WERI-Rb-1 (cell line): ENCODE data around the gene AMBP.

Source experiments
- DNase-seq: peaks from one replicate; pipeline ENCODE4 v3.0.0-alpha.2; 2020
- H3K27ac ChIP-seq: fragments of 250-450 bp; sonication (Bioruptor Pico); 2 replicates; pipeline ENCODE4 v1.5.1; 2020; ENCODE audit warnings: mild to moderate bottlenecking, moderate library complexity
- H3K27me3 ChIP-seq: fragments of 250-450 bp; sonication (Bioruptor Pico); 2 replicates; pipeline ENCODE4 v1.5.1; 2021; ENCODE audit warnings: mild to moderate bottlenecking, low read depth, moderate library complexity; ENCODE audit not compliant: insufficient read depth, severe bottlenecking
- H3K36me3 ChIP-seq: fragments of 250-450 bp; sonication (Bioruptor Pico); 2 replicates; pipeline ENCODE4 v1.5.1; 2020; ENCODE audit warnings: mild to moderate bottlenecking, moderate library complexity
- H3K4me3 ChIP-seq: 2 replicates; pipeline ENCODE4 v1.5.1; 2011; ENCODE audit warnings: low read depth, mild to moderate bottlenecking, control low read depth, low read length
- H3K9me3 ChIP-seq: fragments of 250-450 bp; sonication (Bioruptor Pico); 2 replicates; pipeline ENCODE4 v1.5.1; 2021; ENCODE audit warnings: mild to moderate bottlenecking, moderate library complexity; ENCODE audit not compliant: severe bottlenecking
- TF ChIP-seq, protein P1 (sequence below): IDR thresholded peaks from 2 replicates; pipeline ENCODE4 v1.5.1; 2011; ENCODE audit warnings: low read depth, mild to moderate bottlenecking, control low read depth, inconsistent platforms, low read length

The AMBP gene

GRCh38 chr9:114055894-114056293 lies 22.2 kb downstream of the AMBP start:
- H3K27ac ChIP-seq: no peak overlapping the region
- H3K27me3 ChIP-seq: no peaks in the 10 kb centered on the region
- TF ChIP-seq, protein P1, sequence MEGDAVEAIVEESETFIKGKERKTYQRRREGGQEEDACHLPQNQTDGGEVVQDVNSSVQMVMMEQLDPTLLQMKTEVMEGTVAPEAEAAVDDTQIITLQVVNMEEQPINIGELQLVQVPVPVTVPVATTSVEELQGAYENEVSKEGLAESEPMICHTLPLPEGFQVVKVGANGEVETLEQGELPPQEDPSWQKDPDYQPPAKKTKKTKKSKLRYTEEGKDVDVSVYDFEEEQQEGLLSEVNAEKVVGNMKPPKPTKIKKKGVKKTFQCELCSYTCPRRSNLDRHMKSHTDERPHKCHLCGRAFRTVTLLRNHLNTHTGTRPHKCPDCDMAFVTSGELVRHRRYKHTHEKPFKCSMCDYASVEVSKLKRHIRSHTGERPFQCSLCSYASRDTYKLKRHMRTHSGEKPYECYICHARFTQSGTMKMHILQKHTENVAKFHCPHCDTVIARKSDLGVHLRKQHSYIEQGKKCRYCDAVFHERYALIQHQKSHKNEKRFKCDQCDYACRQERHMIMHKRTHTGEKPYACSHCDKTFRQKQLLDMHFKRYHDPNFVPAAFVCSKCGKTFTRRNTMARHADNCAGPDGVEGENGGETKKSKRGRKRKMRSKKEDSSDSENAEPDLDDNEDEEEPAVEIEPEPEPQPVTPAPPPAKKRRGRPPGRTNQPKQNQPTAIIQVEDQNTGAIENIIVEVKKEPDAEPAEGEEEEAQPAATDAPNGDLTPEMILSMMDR: no peak
- H3K36me3 ChIP-seq: no peaks in the 10 kb centered on the region
- no peak for DNase-seq
- no peak overlapping the region for H3K4me3 ChIP-seq
- no peaks in the 10 kb centered on the region for H3K9me3 ChIP-seq

DNA sequence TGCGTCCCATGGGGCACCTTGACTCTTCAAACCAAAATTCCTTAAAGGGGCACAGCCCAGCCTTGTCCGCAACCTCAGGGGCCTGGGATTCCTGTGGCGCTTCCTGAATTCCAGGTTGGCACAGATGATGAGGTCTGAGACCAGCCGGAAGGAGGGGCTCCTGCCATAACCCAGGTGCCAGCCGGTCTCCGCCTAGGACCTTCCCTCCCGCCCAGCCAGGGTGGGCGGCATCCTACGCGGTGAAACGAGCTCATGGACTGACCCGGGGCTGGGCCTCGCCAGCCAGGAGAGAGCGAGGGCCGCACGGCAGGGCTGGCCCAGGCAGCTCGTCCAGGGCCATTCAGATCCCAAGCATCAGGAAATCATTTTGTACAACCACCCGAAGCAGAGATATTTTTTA lies 23.0 kb downstream of the AMBP start:
- H3K9me3 ChIP-seq: no peaks in the 10 kb centered on the region
- TF ChIP-seq, protein P1: no peak
- no peak for DNase-seq
- H3K27ac ChIP-seq: no peak overlapping the region
- H3K4me3 ChIP-seq: no peak overlapping the region
- no peaks in the 10 kb centered on the region for H3K36me3 ChIP-seq
- no peaks in the 10 kb centered on the region for H3K27me3 ChIP-seq

DNA sequence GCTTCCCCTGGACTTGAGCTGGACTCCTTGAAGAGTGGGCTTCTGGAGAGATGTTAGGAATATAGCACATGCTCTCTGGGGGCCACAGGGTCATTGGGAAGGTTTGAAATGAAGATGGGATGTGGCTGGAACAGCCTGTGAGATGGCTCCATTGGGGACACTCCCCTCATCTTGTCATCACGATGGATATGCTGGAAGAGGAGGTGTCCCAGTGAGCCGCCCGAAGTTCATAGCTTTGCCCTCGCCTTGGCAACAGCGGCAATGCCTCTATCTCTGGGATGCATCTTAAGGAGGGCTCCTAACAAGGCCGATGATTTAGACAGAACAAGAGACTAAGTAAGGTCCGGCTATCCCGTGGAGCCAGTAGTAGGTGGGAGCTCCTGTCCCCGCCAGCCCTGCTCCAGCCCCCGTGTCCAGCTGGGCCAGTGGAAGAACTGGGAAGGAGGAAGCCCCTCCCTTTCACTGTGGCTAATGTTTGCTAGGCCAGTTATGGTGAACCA lies 23.9 kb downstream of the AMBP start:
- no peak overlapping the region for H3K27ac ChIP-seq
- TF ChIP-seq, protein P1: no peak

GRCh38 chr9:114053246-114054005 lies 24.7 kb downstream of the AMBP start:
- Histone ChIP-seq H3K27ac (no peak overlapping the region), H3K4me3 (no peak overlapping the region), H3K9me3 (no peaks in the 10 kb centered on the region), H3K27me3 (no peaks in the 10 kb centered on the region), H3K36me3 (no peaks in the 10 kb centered on the region)
- no peak for DNase-seq
- TF ChIP-seq, protein P1: no peak

More for the DNA sequence above, 23.9 kb downstream of the AMBP start:
- no peaks in the 10 kb centered on the region for H3K27me3 ChIP-seq
- no peak for DNase-seq
- no peaks in the 10 kb centered on the region for H3K36me3 ChIP-seq
- H3K4me3 ChIP-seq: no peak overlapping the region
- no peaks in the 10 kb centered on the region for H3K9me3 ChIP-seq

GRCh38 chr9:114051706-114052105 lies 26.4 kb downstream of the AMBP start:
- Histone ChIP-seq H3K27ac (no peak overlapping the region), H3K9me3 (no peaks in the 10 kb centered on the region), H3K4me3 (no peak overlapping the region), H3K27me3 (no peaks in the 10 kb centered on the region), H3K36me3 (no peaks in the 10 kb centered on the region)
- no peak for DNase-seq
- TF ChIP-seq, protein P1: no peak
